ENCODE measurements around the gene AK1. TPM values are rescaled to one million over a fixed set of nuclear protein-coding genes. Genes with fewer than 3 reads are reported as not detected.

AK1 gene
- total RNA-seq, 2 donors from 2014 or later: 19.0 to 22.8 TPM

DNA sequence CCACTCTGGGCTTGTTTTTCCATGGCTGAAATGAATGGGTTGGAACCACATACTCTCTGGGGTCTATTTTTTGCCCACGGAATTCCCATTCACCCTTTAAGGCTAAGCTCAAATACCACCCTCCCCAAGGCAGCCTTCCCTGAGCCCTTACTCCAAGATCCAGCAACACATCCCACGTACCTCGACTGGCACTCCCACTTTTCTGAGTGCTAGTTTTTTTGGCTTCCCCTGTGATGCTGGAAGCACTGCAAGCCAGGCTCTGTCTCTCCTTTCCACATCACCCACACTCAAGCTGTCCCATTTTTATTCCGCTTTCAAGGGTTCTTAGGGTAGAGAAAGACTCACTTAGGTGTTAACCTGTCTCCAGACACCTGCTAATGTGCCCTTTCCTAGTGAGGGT is 15.9 kb upstream of the AK1 start:
- H3K4me3 Mint-ChIP-seq: no peak overlapping the region
- TF ChIP-seq, protein P1, sequence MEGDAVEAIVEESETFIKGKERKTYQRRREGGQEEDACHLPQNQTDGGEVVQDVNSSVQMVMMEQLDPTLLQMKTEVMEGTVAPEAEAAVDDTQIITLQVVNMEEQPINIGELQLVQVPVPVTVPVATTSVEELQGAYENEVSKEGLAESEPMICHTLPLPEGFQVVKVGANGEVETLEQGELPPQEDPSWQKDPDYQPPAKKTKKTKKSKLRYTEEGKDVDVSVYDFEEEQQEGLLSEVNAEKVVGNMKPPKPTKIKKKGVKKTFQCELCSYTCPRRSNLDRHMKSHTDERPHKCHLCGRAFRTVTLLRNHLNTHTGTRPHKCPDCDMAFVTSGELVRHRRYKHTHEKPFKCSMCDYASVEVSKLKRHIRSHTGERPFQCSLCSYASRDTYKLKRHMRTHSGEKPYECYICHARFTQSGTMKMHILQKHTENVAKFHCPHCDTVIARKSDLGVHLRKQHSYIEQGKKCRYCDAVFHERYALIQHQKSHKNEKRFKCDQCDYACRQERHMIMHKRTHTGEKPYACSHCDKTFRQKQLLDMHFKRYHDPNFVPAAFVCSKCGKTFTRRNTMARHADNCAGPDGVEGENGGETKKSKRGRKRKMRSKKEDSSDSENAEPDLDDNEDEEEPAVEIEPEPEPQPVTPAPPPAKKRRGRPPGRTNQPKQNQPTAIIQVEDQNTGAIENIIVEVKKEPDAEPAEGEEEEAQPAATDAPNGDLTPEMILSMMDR (conservative IDR thresholded peaks at IDR 0.05): no peak

DNA sequence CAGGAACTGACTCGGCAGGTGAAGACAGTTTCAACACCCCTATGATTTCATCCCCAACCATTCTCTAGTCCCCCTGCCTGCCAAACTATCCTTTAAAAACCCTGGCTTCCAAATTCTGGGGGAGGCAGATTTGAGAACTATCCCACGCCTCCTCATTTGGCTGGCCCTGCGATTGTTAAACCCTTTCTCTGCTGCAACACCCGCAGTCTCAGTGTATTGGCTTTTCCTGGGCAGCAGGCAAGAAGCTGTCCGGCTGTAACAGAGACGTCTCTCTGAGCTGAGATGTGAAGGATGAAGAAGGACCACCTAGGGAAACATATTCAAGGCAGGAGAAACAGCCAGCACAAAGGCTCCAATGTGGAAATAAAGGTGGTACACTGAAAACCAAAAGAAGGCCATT is 15.4 kb upstream of the AK1 start:
- Histone ChIP-seq H3K9ac (ENCODE audit: extremely low read depth, low read length, poor library complexity, severe bottlenecking) (no peak overlapping the region), H3K4me3 (ENCODE audit: low read length) (no peak overlapping the region), H3K27me3 (ENCODE audit: control insufficient read depth, insufficient read depth, low read length, poor library complexity, severe bottlenecking) (no peaks in the 10 kb centered on the region), H3K27ac (ENCODE audit: low read depth, low read length) (no peak overlapping the region), H3K4me1 (ENCODE audit: control insufficient read depth, insufficient read depth, low read length) (peaks cover 4% of the 10 kb centered on the region), H3K36me3 (ENCODE audit: control insufficient read depth, insufficient read depth, low read length) (peaks cover 62% of the 10 kb centered on the region), H3K9me3 (ENCODE audit: control insufficient read depth, low read length) (peaks cover 29% of the 10 kb centered on the region)
- Mint-ChIP-seq H3K27ac (no peak overlapping the region), H3K4me1 (peaks cover 7% of the 10 kb centered on the region), H3K9me3 (peaks cover 23% of the 10 kb centered on the region), H3K4me3 (no peak overlapping the region), H3K27me3 (ENCODE audit: insufficient read depth) (no peaks in the 10 kb centered on the region), H3K36me3 (ENCODE audit: low read depth) (peaks cover 69% of the 10 kb centered on the region)
- TF ChIP-seq, protein P1 (conservative IDR thresholded peaks at IDR 0.05): no peak
- 96 to 98% methylated on average over 5 to 6 of the region's 6 CpGs for WGBS, 2 experiments (ENCODE audit: insufficient coverage in 1 of 2, insufficient read length in 1 of 2)
- DNase-seq: no peak

More for the DNA sequence above, 15.9 kb upstream of the AK1 start:
- peaks cover 29% of the 10 kb centered on the region for H3K9me3 ChIP-seq (ENCODE audit: control insufficient read depth, low read length)
- Mint-ChIP-seq H3K27me3 (ENCODE audit: insufficient read depth) (no peaks in the 10 kb centered on the region), H3K9me3 (peaks cover 23% of the 10 kb centered on the region), H3K27ac (no peak overlapping the region), H3K36me3 (ENCODE audit: low read depth) (peaks cover 68% of the 10 kb centered on the region), H3K4me1 (peaks cover 7% of the 10 kb centered on the region)
- H3K9ac ChIP-seq (ENCODE audit: extremely low read depth, low read length, poor library complexity, severe bottlenecking): no peak overlapping the region
- H3K27ac ChIP-seq (ENCODE audit: low read depth, low read length): no peak overlapping the region
- no peak overlapping the region for H3K4me3 ChIP-seq (ENCODE audit: low read length)
- H3K4me1 ChIP-seq (ENCODE audit: control insufficient read depth, insufficient read depth, low read length): peaks cover 4% of the 10 kb centered on the region
- no peaks in the 10 kb centered on the region for H3K27me3 ChIP-seq (ENCODE audit: control insufficient read depth, insufficient read depth, low read length, poor library complexity, severe bottlenecking)
- peaks cover 61% of the 10 kb centered on the region for H3K36me3 ChIP-seq (ENCODE audit: control insufficient read depth, insufficient read depth, low read length)
- no peak for DNase-seq
- 89 to 94% methylated on average over 4 of the region's 4 CpGs for WGBS, 2 experiments (ENCODE audit: insufficient coverage in 1 of 2, insufficient read length in 1 of 2)

DNA sequence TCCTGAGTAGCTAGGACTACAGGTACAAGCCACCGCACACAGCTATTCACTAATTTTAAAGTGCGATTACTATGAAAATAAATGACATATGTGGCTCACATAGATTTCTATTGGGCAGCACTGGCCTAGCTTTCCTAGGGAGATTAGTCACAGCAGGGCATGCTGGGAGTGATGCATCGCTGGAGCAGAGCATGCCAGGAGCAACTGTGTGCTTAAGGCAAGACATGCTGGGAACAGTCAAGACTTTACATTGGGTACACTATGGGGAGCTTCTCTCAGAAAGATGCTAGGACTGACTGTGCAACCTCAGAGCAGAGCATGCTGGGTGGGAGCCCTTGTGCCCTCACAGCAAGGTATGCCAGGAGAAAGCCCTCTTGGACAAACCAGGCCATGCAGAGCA is 12.6 kb upstream of the AK1 start:
- H3K36me3 Mint-ChIP-seq (ENCODE audit: low read depth): peaks cover 70% of the 10 kb centered on the region
- Histone ChIP-seq H3K9me3 (ENCODE audit: control insufficient read depth, low read length) (peaks cover 26% of the 10 kb centered on the region), H3K4me3 (ENCODE audit: low read length) (no peak overlapping the region), H3K27me3 (ENCODE audit: control insufficient read depth, insufficient read depth, low read length, poor library complexity, severe bottlenecking) (no peaks in the 10 kb centered on the region), H3K9ac (ENCODE audit: extremely low read depth, low read length, poor library complexity, severe bottlenecking) (no peak overlapping the region), H3K4me1 (ENCODE audit: control insufficient read depth, insufficient read depth, low read length) (no peaks in the 10 kb centered on the region), H3K36me3 (ENCODE audit: control insufficient read depth, insufficient read depth, low read length) (peaks cover 63% of the 10 kb centered on the region), H3K27ac (ENCODE audit: low read depth, low read length) (no peak overlapping the region)
- no peak overlapping the region for H3K4me3 Mint-ChIP-seq
- no peak for DNase-seq
- no peaks in the 10 kb centered on the region for H3K27me3 Mint-ChIP-seq (ENCODE audit: insufficient read depth)
- H3K9me3 Mint-ChIP-seq: peaks cover 23% of the 10 kb centered on the region
- TF ChIP-seq, protein P1 (conservative IDR thresholded peaks at IDR 0.05): no peak
- no peaks in the 10 kb centered on the region for H3K4me1 Mint-ChIP-seq
- no peak overlapping the region for H3K27ac Mint-ChIP-seq
- 90 to 97% methylated on average over 3 of the region's 3 CpGs for WGBS, 2 experiments (ENCODE audit: insufficient coverage in 1 of 2, insufficient read length in 1 of 2)

All from endodermal cell (in vitro differentiated cells).